Measurements from ENCODE around the gene ASTN2.

- no peak for TF ChIP-seq CTCF (IDR thresholded peaks at IDR 0.05; ENCODE audit: low read length)
- no peak for TF ChIP-seq EZH2 (IDR thresholded peaks at IDR 0.05; ENCODE audit: borderline replicate concordance, low read length)
Observed at GRCh38 chr9:117276444-117276843, 138.4 kb downstream of the ASTN2 start.

All from OCI-LY1 (cell line).